IPS-18a (cell line): Measurements from ENCODE around the gene FLT3.
"Not testable (repeated sequence)": the region's sequence is repeated elsewhere in the genome, so short reads cannot be mapped to it uniquely, and the experiment has no call there.

Experiments
- H3K27ac ChIP-seq: one replicate; pipeline ENCODE4 v1.5.1; 2013; ENCODE audit warnings: low read length
- H3K27me3 ChIP-seq: one replicate; pipeline ENCODE4 v1.6.1; 2013; ENCODE audit warnings: mild to moderate bottlenecking, low read length; ENCODE audit not compliant: control insufficient read depth, insufficient read depth
- H3K36me3 ChIP-seq: one replicate; pipeline ENCODE4 v1.6.1; 2013; ENCODE audit warnings: low read depth, low read length; ENCODE audit not compliant: control insufficient read depth
- H3K4me1 ChIP-seq: one replicate; pipeline ENCODE4 v1.6.1; 2013; ENCODE audit warnings: low read depth, low read length; ENCODE audit not compliant: control insufficient read depth
- H3K4me3 ChIP-seq: one replicate; pipeline ENCODE4 v1.5.1; 2013; ENCODE audit warnings: low read length
- H3K9ac ChIP-seq: one replicate; pipeline ENCODE4 v1.6.1; 2013; ENCODE audit warnings: mild to moderate bottlenecking, low read length, moderate library complexity
- H3K9me3 ChIP-seq: one replicate; pipeline ENCODE4 v1.6.1; 2013; ENCODE audit warnings: low read depth, low read length; ENCODE audit not compliant: control insufficient read depth

Gene FLT3

DNA sequence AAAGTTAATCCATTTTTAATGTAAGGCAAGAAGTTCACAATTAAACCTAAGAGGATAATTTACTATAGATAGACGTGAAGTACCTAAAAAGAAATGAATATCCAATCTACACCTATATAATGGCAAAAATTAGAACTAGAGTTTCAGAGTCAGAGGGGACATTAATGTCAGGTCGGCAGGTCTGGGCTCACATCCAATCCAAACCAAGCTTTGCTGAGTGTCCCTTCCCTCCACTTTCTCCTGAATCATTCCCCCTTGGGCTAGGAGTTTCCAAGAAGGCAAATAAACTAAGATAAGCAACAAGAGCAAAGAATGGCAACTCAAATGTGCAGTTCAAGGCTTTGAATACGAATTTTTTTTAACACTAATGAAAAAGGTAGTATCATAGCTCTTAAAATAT, 2.9 kb downstream of the FLT3 start:
- peaks cover 3% of the 10 kb centered on the region for H3K9me3 ChIP-seq
- H3K27me3 ChIP-seq: peaks cover 57% of the 10 kb centered on the region
- no peak overlapping the region for H3K4me3 ChIP-seq

DNA sequence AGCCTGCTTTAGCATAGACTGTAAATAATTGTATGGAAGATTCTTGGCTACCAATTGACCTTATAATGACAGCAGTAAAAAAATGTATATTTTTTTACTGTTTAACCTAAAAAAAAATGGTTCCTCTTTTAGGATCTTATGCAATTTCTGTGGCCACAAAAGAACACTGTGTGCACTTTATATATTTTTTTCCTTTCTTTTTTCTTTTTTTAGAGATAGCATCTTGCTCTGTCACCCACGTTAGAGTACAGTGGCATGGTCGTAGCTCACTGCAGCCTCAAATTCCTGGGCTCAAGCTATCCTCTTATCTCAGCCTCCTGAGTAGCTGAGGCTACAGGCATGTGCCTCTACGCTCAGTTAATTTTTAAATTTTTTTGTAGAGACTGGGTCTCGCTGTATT, 6.1 kb downstream of the FLT3 start:
- H3K9ac ChIP-seq: no peak overlapping the region
- no peak overlapping the region for H3K4me3 ChIP-seq
- peaks cover 26% of the 10 kb centered on the region for H3K27me3 ChIP-seq
- H3K36me3 ChIP-seq: no peaks in the 10 kb centered on the region
- peaks cover 3% of the 10 kb centered on the region for H3K9me3 ChIP-seq
- H3K27ac ChIP-seq: no peak overlapping the region
- no peaks in the 10 kb centered on the region for H3K4me1 ChIP-seq

More for the DNA sequence above, 2.9 kb downstream of the FLT3 start:
- Histone ChIP-seq H3K9ac (no peak overlapping the region), H3K27ac (no peak overlapping the region), H3K36me3 (no peaks in the 10 kb centered on the region), H3K4me1 (peaks cover 5% of the 10 kb centered on the region)

GRCh38 chr13:28093881-28094280, 6.5 kb downstream of the FLT3 start:
- Histone ChIP-seq H3K4me3 (no peak overlapping the region), H3K27ac (no peak overlapping the region), H3K36me3 (no peaks in the 10 kb centered on the region), H3K4me1 (no peaks in the 10 kb centered on the region), H3K9ac (no peak overlapping the region), H3K27me3 (peaks cover 22% of the 10 kb centered on the region), H3K9me3 (peaks cover 3% of the 10 kb centered on the region)

- H3K9ac ChIP-seq: no peak overlapping the region
- H3K27me3 ChIP-seq: peaks cover 7% of the 10 kb centered on the region
- no peak overlapping the region for H3K27ac ChIP-seq
- no peaks in the 10 kb centered on the region for H3K36me3 ChIP-seq
- H3K4me1 ChIP-seq: no peaks in the 10 kb centered on the region
- no peaks in the 10 kb centered on the region for H3K9me3 ChIP-seq
- no peak overlapping the region for H3K4me3 ChIP-seq
Observed at GRCh38 chr13:28092431-28092830, 7.9 kb downstream of the FLT3 start.

DNA sequence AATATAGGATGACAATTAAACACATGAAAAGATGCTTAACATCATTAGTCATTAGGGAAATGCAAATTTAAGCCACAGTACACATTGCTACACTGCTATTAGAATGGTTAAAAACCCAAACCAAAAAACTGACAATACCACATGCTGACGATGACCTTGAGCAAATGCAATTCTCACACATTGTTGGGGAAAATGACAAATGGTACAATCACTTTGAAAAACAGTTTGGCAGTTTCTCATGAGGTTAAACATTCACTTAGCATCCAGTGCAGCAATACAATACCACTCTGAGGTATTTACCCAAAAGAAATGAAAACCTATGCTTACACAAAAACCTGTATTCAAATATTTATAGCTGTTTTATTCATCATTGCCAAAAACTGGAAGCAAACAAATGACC, 11.3 kb downstream of the FLT3 start:
- H3K27me3 ChIP-seq: no peaks in the 10 kb centered on the region
- no peaks in the 10 kb centered on the region for H3K9me3 ChIP-seq
- H3K4me3 ChIP-seq: no peak overlapping the region
- no peak overlapping the region for H3K27ac ChIP-seq
- H3K4me1 ChIP-seq: no peaks in the 10 kb centered on the region
- no peak overlapping the region for H3K9ac ChIP-seq
- no peaks in the 10 kb centered on the region for H3K36me3 ChIP-seq

DNA sequence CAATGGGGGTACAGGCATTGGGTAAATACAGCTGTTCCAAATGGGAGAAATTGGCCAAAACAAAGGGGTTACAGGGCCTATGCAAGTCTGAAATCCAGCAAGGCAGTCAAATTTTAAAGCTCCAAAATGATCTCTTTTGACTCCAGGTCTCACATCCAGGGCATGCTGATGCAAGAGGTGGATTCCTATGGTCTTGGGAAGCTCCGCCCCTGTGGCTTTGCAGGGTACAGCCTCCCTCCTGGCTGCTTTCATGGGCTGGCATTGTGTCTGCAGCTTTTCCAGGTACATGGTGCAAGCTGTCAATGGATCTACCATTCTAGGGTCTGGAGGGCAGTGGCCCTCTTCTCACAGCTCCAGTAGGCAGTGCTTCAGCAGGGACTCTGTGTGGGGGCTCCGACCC, 22.6 kb downstream of the FLT3 start:
- H3K9ac ChIP-seq, H3K9me3 ChIP-seq: not testable (repeated sequence)

GRCh38 chr13:28077231-28077630, 23.1 kb downstream of the FLT3 start:
- H3K27ac ChIP-seq: no peak overlapping the region

More for the DNA sequence above, 22.6 kb downstream of the FLT3 start:
- not testable (repeated sequence) for H3K4me1 ChIP-seq, H3K27me3 ChIP-seq, H3K36me3 ChIP-seq, H3K27ac ChIP-seq, H3K4me3 ChIP-seq

DNA sequence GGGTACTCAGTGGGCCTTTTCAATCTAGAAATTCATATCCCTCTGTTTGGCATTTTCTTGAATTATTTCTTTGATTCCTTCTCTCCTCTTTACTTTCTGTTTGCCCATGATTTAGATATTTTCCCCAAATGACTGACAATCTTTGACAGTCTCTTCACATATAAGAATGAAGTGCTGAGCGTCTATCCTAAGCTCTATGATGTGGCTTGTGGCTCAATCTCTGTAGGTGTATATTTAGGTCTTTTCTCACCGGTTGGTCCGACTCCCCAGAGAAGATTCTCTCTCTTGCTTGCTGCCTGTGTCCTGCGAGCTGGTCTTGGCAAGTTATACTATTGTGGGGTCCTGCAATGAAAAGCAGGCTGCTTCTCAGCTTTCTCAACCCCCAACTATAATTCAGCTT, 29.0 kb downstream of the FLT3 start:
- no peaks in the 10 kb centered on the region for H3K9me3 ChIP-seq
- no peaks in the 10 kb centered on the region for H3K36me3 ChIP-seq
- H3K27ac ChIP-seq: no peak overlapping the region
- H3K4me3 ChIP-seq: no peak overlapping the region
- no peaks in the 10 kb centered on the region for H3K4me1 ChIP-seq
- H3K27me3 ChIP-seq: no peaks in the 10 kb centered on the region
- H3K9ac ChIP-seq: no peak overlapping the region

More at GRCh38 chr13:28077231-28077630, 23.1 kb downstream of the FLT3 start:
- H3K36me3 ChIP-seq: no peaks in the 10 kb centered on the region
- no peak overlapping the region for H3K9ac ChIP-seq
- no peaks in the 10 kb centered on the region for H3K4me1 ChIP-seq
- H3K27me3 ChIP-seq: no peaks in the 10 kb centered on the region
- H3K4me3 ChIP-seq: no peak overlapping the region
- no peaks in the 10 kb centered on the region for H3K9me3 ChIP-seq

- Histone ChIP-seq H3K4me1 (no peaks in the 10 kb centered on the region), H3K27ac (no peak overlapping the region), H3K36me3 (no peaks in the 10 kb centered on the region), H3K9me3 (no peaks in the 10 kb centered on the region), H3K4me3 (no peak overlapping the region), H3K9ac (no peak overlapping the region), H3K27me3 (no peaks in the 10 kb centered on the region)
Observed at GRCh38 chr13:28067491-28067890, 32.9 kb downstream of the FLT3 start.

DNA sequence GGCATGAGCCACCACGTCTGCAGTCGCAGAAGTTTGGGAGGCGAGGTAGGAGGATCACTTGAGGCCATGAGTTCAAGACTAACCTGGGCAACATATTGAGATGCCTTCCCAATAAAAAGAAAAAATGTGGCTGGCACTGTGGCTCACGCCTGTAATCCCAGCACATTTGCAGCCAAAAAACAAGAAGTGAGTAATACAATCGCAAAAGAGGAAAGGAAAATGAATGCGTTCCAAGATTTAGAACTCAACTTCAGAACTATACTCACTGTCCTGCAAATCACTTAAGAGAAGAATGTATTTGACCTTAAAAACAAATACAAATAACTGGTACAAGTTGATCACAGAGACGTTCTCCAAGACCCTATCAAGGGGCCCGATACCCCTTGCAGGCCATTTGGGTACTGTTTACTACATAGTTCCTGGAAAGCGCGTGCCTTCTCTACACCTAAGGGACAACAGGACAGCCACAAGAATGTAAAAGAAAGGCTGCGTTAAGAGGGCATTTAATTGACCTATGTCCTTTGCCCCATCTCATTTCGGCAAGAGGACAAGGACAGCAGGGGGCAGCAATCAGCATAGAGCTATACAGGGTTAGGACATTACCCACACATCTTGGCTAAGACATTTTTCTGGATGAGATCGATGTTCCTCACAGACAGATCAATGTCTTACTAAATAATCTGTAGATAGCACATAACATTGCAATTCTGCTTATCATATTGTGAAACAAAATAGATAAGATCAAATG, 41.3 kb downstream of the FLT3 start:
- no peak overlapping the region for H3K9ac ChIP-seq

GRCh38 chr13:28056970-28057712, 43.2 kb downstream of the FLT3 start:
- H3K4me1 ChIP-seq: peaks cover 17% of the 10 kb centered on the region
- H3K36me3 ChIP-seq: no peaks in the 10 kb centered on the region
- H3K27ac ChIP-seq: no peak overlapping the region
- H3K27me3 ChIP-seq: no peaks in the 10 kb centered on the region
- no peak overlapping the region for H3K9ac ChIP-seq
- no peak overlapping the region for H3K4me3 ChIP-seq
- no peaks in the 10 kb centered on the region for H3K9me3 ChIP-seq

More for the DNA sequence above, 41.3 kb downstream of the FLT3 start:
- H3K27me3 ChIP-seq: no peaks in the 10 kb centered on the region
- no peaks in the 10 kb centered on the region for H3K36me3 ChIP-seq
- H3K9me3 ChIP-seq: no peaks in the 10 kb centered on the region
- H3K4me1 ChIP-seq: peaks cover 17% of the 10 kb centered on the region
- H3K27ac ChIP-seq: no peak overlapping the region
- no peak overlapping the region for H3K4me3 ChIP-seq

GRCh38 chr13:28056426-28056825, 44.0 kb downstream of the FLT3 start:
- Histone ChIP-seq H3K9ac (no peak overlapping the region), H3K9me3 (no peaks in the 10 kb centered on the region), H3K27ac (no peak overlapping the region), H3K36me3 (no peaks in the 10 kb centered on the region), H3K27me3 (no peaks in the 10 kb centered on the region), H3K4me1 (peaks cover 17% of the 10 kb centered on the region), H3K4me3 (no peak overlapping the region)
